HepG2 (cell line): ENCODE results near the gene TMEM87A. TPM values are rescaled to one million over a fixed set of nuclear protein-coding genes. Genes with fewer than 3 reads are reported as not detected.

ENCODE experiments used
- ATAC-seq: fragments of 200-7000 bp; cut with Tn5 transposase; 3 replicates; pipeline ENCODE4 v1.9.1; 2020; ENCODE audit warnings: mild to moderate bottlenecking, moderate library complexity
- BruUV-seq: library from RNA; stranded (reverse); fragments of 400-500 nt; replicated peaks from 2 replicates; lab custom pipeline; 2021; lab: Mats Ljungman, UMichigan
- CTCF ChIA-PET: fragments of 300-600 bp; formaldehyde crosslinking; extraction: SDS; loops from one replicate; lab custom pipeline; 2021; ENCODE audit warnings: low total read pairs, inconsistent platforms, low intra/inter-chr PET ratio; lab: Yijun Ruan, JAX
- POLR2A ChIA-PET: fragments of 350-600 bp; sonication (Branson Sonifier 250); formaldehyde crosslinking; loops from one replicate; lab custom pipeline; 2020; ENCODE audit warnings: antibody characterized with exemption, inconsistent platforms; lab: Yijun Ruan, JAX
- DNase-seq: peaks from one replicate; pipeline ENCODE4 v3.0.0-alpha.2; 2015; ENCODE audit warnings: low spot score
- FAIRE-seq: peaks from 3 replicates; lab custom pipeline; 2011; peaks lifted over from hg19 to GRCh38; lab: Jason Lieb, UNC
- H2AFZ ChIP-seq: one replicate; pipeline ENCODE4 v1.6.1; 2011; ENCODE audit warnings: low read length, inconsistent platforms
- H3K27ac ChIP-seq: fragments of 300-600 bp; 3 replicates; pipeline ENCODE4 v1.8.0; 2011; ENCODE audit warnings: mixed run types, mild to moderate bottlenecking, mixed read lengths, low read length, inconsistent platforms; ENCODE audit not compliant: insufficient read depth; ENCODE audit errors: extremely low read length
- H3K27me3 ChIP-seq, 2 experiments: fragments of 200-600 bp in 1 of 2; 2 replicates in 1 of 2; 3 replicates in 1 of 2; pipeline versions ENCODE4 v1.6.0 to v1.8.0; 2011; ENCODE audit warnings: low read length in 2 of 2, mild to moderate bottlenecking in 2 of 2, moderate library complexity in 2 of 2, inconsistent platforms in 1 of 2; ENCODE audit not compliant: insufficient read depth in 2 of 2, control insufficient read depth in 1 of 2
- H3K36me3 ChIP-seq, 2 experiments: fragments of 200-600 bp in 1 of 2; replicated peaks in 1 of 2; 2 replicates in 1 of 2; 3 replicates in 1 of 2; pipeline versions ENCODE4 v1.5.1 to v1.8.0; 2011; ENCODE audit warnings: low read length in 2 of 2, inconsistent platforms in 1 of 2; ENCODE audit not compliant: insufficient read depth in 2 of 2, control insufficient read depth in 1 of 2
- H3K4me1 ChIP-seq: 2 replicates; pipeline ENCODE4 v1.5.1; 2012; ENCODE audit warnings: low read length, inconsistent platforms; ENCODE audit not compliant: insufficient read depth
- H3K4me2 ChIP-seq: 2 replicates; pipeline ENCODE4 v1.6.0; 2011; ENCODE audit warnings: low read depth, low read length, inconsistent platforms
- H3K4me3 ChIP-seq, 3 experiments: fragments of 200-600 bp in 1 of 3; sonication (generic), shearing (Covaris generic) in 1 of 3; replicated peaks in 1 of 3; 2 replicates each; pipeline ENCODE4 v1.5.1; 2011 to 2016; ENCODE audit warnings: low read length in 3 of 3, inconsistent platforms in 2 of 3, low read depth in 2 of 3, mild to moderate bottlenecking in 2 of 3, control low read depth in 1 of 3, mixed read lengths in 1 of 3; ENCODE audit not compliant: insufficient read depth in 1 of 3
- H3K79me2 ChIP-seq: one replicate; pipeline ENCODE4 v1.6.1; 2011; ENCODE audit warnings: low read length, inconsistent platforms; ENCODE audit not compliant: insufficient read depth
- H3K9ac ChIP-seq: 2 replicates; pipeline ENCODE4 v1.6.0; 2011; ENCODE audit warnings: mild to moderate bottlenecking, low read depth, low read length, inconsistent platforms; ENCODE audit not compliant: insufficient read depth
- H3K9me3 ChIP-seq: 2 replicates; pipeline ENCODE4 v1.5.1; 2012; ENCODE audit warnings: mild to moderate bottlenecking, low read length
- H4K20me1 ChIP-seq: 2 replicates; pipeline ENCODE4 v1.6.0; 2011; ENCODE audit warnings: inconsistent platforms, mild to moderate bottlenecking, low read length, moderate library complexity; ENCODE audit not compliant: insufficient read depth
- CCDC6 ChIP-seq: sonication (generic); formaldehyde crosslinking; IDR thresholded peaks from 2 replicates; pipeline ENCODE4 v1.8.1; 2022; ENCODE audit warnings: mild to moderate bottlenecking, missing genetic modification reagents, moderate library complexity
- PHF20 ChIP-seq: sonication (generic); formaldehyde crosslinking; IDR thresholded peaks from 2 replicates; pipeline ENCODE4 v1.5.0; 2020; ENCODE audit warnings: mild to moderate bottlenecking, missing genetic modification reagents
- POGZ ChIP-seq: sonication (generic); formaldehyde crosslinking; IDR thresholded peaks from 2 replicates; pipeline ENCODE4 v1.4.0; 2020; ENCODE audit warnings: mild to moderate bottlenecking, missing genetic modification reagents
- RFX1 ChIP-seq: fragments of 450-650 bp; IDR thresholded peaks from 2 replicates; pipeline ENCODE4 v1.6.1; 2017
- SUZ12 ChIP-seq: fragments of 150-350 bp; IDR thresholded peaks from 2 replicates; pipeline ENCODE4 v1.6.1; 2014; ENCODE audit warnings: low read depth, low read length
- TBX2 ChIP-seq: sonication (generic); formaldehyde crosslinking; IDR thresholded peaks from 2 replicates; pipeline ENCODE4 v1.5.0; 2020; ENCODE audit warnings: missing genetic modification reagents, mild to moderate bottlenecking, borderline replicate concordance
- ZNF12 ChIP-seq: sonication (generic); formaldehyde crosslinking; IDR thresholded peaks from 2 replicates; pipeline ENCODE4 v1.5.0; 2020; ENCODE audit warnings: missing genetic modification reagents
- ZNF670 ChIP-seq: sonication (generic); formaldehyde crosslinking; IDR thresholded peaks from 2 replicates; pipeline ENCODE4 v1.8.0; 2022; ENCODE audit warnings: mild to moderate bottlenecking, missing genetic modification reagents, borderline replicate concordance
- WGBS: methylation state at CpG from one replicate; pipeline ENCODE4 v1.1.6; 2017; ENCODE audit warnings: low lambda C conversion rate; 5-methylcytosine and 5-hydroxymethylcytosine counted together
- in situ Hi-C: cut with HindIII; loops from 2 replicates; pipeline ENCODE4 v1.10.0; 2017; ENCODE audit warnings: low pct_unique_long_range_greater_than_20kb; ENCODE audit not compliant: extremely low pct_ligation_motif_present
- intact Hi-C: fragments of 100-400 bp; cut with micrococcal nuclease; formaldehyde crosslinking; loops from one replicate; pipeline ENCODE4 v1.10.0; 2022; ENCODE audit not compliant: unreplicated experiment
- polyA plus RNA-seq, 8 experiments: library from polyadenylated mRNA; depleted of rRNA in 3 of 8; stranded (reverse) in 7 of 8; unstranded in 1 of 8; fragments of >200 nt; fragmentation: Illumina TruSeq in 4 of 8; extraction: Trizol in 4 of 8; gene quantifications; 2 replicates each; pipeline versions ENCODE4 v1.2.1 to v1.2.3, GENCODE V29; 2011 to 2016; ENCODE audit warnings: low read depth in 4 of 8, missing spikeins in 1 of 8, mixed read lengths in 1 of 8; ENCODE audit not compliant: insufficient read depth in 1 of 8
- total RNA-seq, 5 experiments: library from RNA; depleted of rRNA; stranded (reverse); fragments of >200 nt; fragmentation: Illumina TruSeq; extraction: Trizol; gene quantifications; 2 replicates each; pipeline ENCODE4 v1.2.3, GENCODE V29; 2016; ENCODE audit warnings: low read depth in 1 of 5
- TF ChIP-seq, protein P1 (sequence below): IDR thresholded peaks from 2 replicates; pipeline ENCODE4 v1.6.1; 2012; ENCODE audit warnings: low read depth, low read length, improper control_type of control experiment
- TF ChIP-seq, protein P2 (sequence below): sonication (generic); formaldehyde crosslinking; IDR thresholded peaks from 2 replicates; pipeline ENCODE4 v1.4.0; 2020; ENCODE audit warnings: missing genetic modification reagents, borderline replicate concordance

TMEM87A gene
- total and polyA plus RNA-seq, 2 of the 13 experiments (the other 11 are each of a cell fraction or from before 2014, with no cell fraction given), result 20.2 to 42.8 TPM

DNA sequence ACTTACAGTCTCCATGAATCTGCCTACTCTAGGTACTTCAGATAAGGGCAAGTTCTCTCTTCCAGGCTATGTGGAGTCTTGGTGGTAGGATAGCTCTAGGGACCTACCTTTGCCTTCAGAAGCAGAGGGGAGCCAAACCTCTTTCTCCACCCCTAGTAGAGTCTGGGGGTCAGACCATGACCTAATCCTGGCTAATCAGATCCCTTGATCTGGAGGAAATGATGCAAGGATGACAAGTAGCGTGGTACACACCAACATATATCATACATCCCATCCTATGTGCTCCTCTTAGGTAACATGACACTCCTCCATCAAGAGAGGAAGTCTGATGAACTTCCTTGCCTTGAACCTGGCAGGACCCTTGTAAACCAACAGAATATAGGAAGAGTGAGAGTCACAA is 101.4 kb downstream of the TMEM87A start:
- H2AFZ ChIP-seq, result no peak overlapping the region
- no peaks in the 10 kb centered on the region for H3K27me3 ChIP-seq
- ATAC-seq, result no peak
- BruUV-seq, result no TSS peak
- POLR2A ChIA-PET, result no interaction called here
- CTCF ChIA-PET, result no interaction called here
- TF ChIP-seq, protein P1, sequence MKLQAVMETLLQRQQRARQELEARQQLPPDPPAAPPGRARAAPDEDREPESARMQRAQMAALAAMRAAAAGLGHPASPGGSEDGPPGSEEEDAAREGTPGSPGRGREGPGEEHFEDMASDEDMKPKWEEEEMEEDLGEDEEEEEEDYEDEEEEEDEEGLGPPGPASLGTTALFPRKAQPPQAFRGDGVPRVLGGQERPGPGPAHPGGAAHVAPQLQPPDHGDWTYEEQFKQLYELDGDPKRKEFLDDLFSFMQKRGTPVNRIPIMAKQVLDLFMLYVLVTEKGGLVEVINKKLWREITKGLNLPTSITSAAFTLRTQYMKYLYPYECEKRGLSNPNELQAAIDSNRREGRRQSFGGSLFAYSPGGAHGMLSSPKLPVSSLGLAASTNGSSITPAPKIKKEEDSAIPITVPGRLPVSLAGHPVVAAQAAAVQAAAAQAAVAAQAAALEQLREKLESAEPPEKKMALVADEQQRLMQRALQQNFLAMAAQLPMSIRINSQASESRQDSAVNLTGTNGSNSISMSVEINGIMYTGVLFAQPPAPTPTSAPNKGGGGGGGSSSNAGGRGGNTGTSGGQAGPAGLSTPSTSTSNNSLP, result no peak
- TF ChIP-seq TBX2 (CRISPR knock-in tag) (no peak), ZNF12 (CRISPR knock-in tag) (no peak), RFX1 (no peak), ZNF670 (CRISPR knock-in tag) (no peak)
- H3K36me3 ChIP-seq, result peaks cover 21 to 57% of the 10 kb centered on the region in 2 experiments
- no peaks in the 10 kb centered on the region for H3K9me3 ChIP-seq
- FAIRE-seq, result no peak
- no peaks in the 10 kb centered on the region for H3K4me1 ChIP-seq
- no peak overlapping the region for H3K4me3 ChIP-seq
- no peaks in the 10 kb centered on the region for H3K79me2 ChIP-seq
- DNase-seq, result no peak
- intact Hi-C loops (no loop called here), in situ Hi-C loops (no loop called here)
- WGBS, result 100% methylated on average over 1 of the region's 1 CpG
- H4K20me1 ChIP-seq, result no peaks in the 10 kb centered on the region
- no peak overlapping the region for H3K27ac ChIP-seq
- no peak overlapping the region for H3K4me2 ChIP-seq
- H3K9ac ChIP-seq, result no peak overlapping the region

DNA sequence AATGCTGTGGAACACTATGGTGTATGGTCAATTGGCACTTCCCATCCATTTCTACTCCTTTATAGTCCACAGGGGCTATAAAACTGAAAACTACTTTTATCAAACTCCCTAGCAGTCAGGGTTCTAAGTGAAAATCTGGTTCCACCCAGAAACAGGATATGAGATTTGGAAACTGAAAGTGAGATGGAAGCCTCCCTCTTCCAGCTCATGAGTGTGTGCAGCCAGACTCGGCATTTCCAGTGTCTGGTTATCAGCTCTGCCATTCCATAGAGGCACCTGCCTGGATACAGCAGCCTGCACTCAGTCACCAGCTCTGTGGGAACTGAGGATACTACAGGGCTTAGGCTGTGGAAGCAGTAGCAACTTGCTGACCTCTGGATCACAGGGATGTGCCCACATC is 102.1 kb downstream of the TMEM87A start:
- Histone ChIP-seq H3K9me3 (no peaks in the 10 kb centered on the region), H3K4me1 (no peaks in the 10 kb centered on the region), H3K79me2 (no peaks in the 10 kb centered on the region), H3K9ac (no peak overlapping the region), H3K4me3 (no peak overlapping the region), H3K36me3 (peaks cover 26 to 60% of the 10 kb centered on the region in 2 experiments), H2AFZ (no peak overlapping the region), H3K4me2 (no peak overlapping the region), H3K27me3 (no peaks in the 10 kb centered on the region), H4K20me1 (no peaks in the 10 kb centered on the region), H3K27ac (no peak overlapping the region)
- intact Hi-C loops (no loop called here), in situ Hi-C loops (no loop called here)
- no peak for DNase-seq
- no TSS peak for BruUV-seq
- POLR2A ChIA-PET, result no interaction called here
- ATAC-seq, result no peak
- FAIRE-seq, result no peak
- CTCF ChIA-PET, result no interaction called here
- 100% methylated on average over 1 of the region's 1 CpG for WGBS
- TF ChIP-seq SUZ12, result no peak
- TF ChIP-seq, protein P2, sequence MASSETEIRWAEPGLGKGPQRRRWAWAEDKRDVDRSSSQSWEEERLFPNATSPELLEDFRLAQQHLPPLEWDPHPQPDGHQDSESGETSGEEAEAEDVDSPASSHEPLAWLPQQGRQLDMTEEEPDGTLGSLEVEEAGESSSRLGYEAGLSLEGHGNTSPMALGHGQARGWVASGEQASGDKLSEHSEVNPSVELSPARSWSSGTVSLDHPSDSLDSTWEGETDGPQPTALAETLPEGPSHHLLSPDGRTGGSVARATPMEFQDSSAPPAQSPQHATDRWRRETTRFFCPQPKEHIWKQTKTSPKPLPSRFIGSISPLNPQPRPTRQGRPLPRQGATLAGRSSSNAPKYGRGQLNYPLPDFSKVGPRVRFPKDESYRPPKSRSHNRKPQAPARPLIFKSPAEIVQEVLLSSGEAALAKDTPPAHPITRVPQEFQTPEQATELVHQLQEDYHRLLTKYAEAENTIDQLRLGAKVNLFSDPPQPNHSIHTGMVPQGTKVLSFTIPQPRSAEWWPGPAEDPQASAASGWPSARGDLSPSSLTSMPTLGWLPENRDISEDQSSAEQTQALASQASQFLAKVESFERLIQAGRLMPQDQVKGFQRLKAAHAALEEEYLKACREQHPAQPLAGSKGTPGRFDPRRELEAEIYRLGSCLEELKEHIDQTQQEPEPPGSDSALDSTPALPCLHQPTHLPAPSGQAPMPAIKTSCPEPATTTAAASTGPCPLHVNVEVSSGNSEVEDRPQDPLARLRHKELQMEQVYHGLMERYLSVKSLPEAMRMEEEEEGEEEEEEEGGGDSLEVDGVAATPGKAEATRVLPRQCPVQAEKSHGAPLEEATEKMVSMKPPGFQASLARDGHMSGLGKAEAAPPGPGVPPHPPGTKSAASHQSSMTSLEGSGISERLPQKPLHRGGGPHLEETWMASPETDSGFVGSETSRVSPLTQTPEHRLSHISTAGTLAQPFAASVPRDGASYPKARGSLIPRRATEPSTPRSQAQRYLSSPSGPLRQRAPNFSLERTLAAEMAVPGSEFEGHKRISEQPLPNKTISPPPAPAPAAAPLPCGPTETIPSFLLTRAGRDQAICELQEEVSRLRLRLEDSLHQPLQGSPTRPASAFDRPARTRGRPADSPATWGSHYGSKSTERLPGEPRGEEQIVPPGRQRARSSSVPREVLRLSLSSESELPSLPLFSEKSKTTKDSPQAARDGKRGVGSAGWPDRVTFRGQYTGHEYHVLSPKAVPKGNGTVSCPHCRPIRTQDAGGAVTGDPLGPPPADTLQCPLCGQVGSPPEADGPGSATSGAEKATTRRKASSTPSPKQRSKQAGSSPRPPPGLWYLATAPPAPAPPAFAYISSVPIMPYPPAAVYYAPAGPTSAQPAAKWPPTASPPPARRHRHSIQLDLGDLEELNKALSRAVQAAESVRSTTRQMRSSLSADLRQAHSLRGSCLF (CRISPR knock-in tag), result no peak
- TF ChIP-seq POGZ (CRISPR knock-in tag), result no peak
- TF ChIP-seq PHF20, result no peak
- no peak for TF ChIP-seq CCDC6 (CRISPR knock-in tag)
